HFF-Myc (cell line): ENCODE measurements around the gene SNCAIP.

Source experiments
- DNase-seq: peaks from one replicate; pipeline ENCODE4 v3.0.0-alpha.2; 2011; ENCODE audit warnings: low read depth; ENCODE audit errors: extremely low read depth
- H3K4me3 ChIP-seq: replicated peaks from 2 replicates; pipeline ENCODE4 v1.5.1; 2011; ENCODE audit warnings: low read depth, mild to moderate bottlenecking, control low read depth, low read length
- TF ChIP-seq, protein P1 (sequence below): IDR thresholded peaks from 2 replicates; pipeline ENCODE4 v1.5.1; 2012; ENCODE audit warnings: mild to moderate bottlenecking, low read depth, low read length, control low read depth; ENCODE audit errors: missing control alignments

The SNCAIP gene

GRCh38 chr5:122469384-122469919 lies 157.4 kb downstream of the SNCAIP start:
- no peak for DNase-seq
- H3K4me3 ChIP-seq = no peak overlapping the region
- TF ChIP-seq, protein P1, sequence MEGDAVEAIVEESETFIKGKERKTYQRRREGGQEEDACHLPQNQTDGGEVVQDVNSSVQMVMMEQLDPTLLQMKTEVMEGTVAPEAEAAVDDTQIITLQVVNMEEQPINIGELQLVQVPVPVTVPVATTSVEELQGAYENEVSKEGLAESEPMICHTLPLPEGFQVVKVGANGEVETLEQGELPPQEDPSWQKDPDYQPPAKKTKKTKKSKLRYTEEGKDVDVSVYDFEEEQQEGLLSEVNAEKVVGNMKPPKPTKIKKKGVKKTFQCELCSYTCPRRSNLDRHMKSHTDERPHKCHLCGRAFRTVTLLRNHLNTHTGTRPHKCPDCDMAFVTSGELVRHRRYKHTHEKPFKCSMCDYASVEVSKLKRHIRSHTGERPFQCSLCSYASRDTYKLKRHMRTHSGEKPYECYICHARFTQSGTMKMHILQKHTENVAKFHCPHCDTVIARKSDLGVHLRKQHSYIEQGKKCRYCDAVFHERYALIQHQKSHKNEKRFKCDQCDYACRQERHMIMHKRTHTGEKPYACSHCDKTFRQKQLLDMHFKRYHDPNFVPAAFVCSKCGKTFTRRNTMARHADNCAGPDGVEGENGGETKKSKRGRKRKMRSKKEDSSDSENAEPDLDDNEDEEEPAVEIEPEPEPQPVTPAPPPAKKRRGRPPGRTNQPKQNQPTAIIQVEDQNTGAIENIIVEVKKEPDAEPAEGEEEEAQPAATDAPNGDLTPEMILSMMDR = no peak

GRCh38 chr5:122470365-122470764 lies 158.3 kb downstream of the SNCAIP start:
- TF ChIP-seq, protein P1 = no peak
- H3K4me3 ChIP-seq = no peak overlapping the region
- DNase-seq = no peak

DNA sequence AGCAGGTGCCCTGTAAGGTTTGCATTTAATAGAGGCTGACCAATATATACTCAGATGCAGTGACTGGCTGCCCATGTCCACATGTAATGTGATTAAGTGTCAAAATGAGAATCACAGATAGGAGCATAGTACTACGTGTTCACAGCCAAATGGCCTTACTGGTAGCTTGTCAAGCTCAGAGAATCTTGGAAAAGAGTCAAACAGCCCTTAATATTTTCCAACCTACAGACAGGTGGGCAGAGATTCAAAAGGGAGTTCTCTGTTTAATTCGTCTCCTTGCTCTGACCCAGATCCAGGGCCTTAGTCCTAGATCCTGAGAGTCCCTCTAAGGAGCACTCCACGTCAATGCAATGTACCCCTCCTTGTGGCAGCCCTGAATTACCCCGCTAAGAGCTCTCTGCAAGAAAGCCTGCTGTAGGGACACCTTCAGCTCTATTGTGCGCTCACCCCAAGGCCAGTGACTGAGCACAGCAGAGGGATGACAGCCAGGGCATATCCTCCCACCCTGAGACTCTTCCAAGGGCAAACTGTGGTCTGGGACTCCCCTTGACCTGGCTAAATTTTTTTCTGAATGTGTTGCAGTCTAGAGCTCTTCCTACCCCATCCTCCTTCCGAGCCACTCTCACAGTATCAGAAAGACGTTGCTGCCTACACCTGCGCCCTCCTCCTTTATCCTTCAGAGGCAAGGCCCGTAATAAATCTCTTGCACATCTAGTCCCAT lies 159.2 kb downstream of the SNCAIP start:
- H3K4me3 ChIP-seq = no peak overlapping the region
- TF ChIP-seq, protein P1 = no peak
- DNase-seq = no peak

DNA sequence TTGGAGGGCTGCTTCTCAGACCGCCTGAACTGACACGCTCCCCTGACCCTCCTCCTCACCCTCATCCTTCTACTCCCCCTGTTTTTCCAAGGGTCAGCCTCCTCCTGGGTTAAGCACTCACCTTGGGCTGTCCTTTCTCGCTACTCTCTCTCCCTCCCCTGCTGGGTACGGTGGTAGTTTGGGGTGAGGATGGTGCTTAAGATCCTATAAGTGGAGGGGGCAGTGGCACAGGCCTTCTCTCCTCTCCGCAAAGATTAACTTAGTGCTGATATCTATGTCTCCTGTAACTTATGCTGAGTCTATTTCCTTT lies 159.7 kb downstream of the SNCAIP start:
- TF ChIP-seq, protein P1 = no peak
- no peak overlapping the region for H3K4me3 ChIP-seq
- no peak for DNase-seq

DNA sequence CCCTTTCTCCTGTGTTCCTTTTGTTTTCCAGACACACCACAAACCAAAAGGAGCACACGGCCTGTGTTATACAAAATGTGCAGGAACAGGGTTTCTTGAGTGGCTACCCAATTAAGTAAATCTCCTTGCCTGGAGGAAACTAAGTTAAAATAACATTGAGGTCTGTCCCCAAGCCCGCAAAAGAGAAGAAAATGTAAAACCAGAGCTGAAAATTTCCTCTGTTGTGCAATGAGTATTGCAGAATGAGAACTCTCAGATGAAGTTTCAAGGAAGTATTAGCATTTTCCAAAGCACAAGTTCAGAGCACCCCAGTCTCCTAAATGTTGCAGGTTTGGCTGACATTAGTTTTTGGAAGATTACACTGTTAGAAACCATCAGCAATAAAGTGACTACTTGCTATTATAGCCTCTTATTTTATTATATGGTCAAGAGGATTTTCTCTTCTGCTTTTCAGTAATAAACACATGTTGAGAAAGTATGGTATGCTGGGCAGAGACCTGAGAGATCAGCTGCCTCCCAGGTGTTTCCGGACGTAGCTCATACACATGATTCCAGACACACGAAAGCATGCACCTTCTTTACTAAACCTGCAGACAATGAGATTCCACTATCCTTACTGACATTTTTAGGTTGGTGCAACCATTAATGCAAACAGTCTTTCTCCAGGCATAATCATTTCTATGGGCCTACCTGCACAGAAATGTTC lies 161.3 kb downstream of the SNCAIP start:
- TF ChIP-seq, protein P1 = no peak
- DNase-seq = no peak
- H3K4me3 ChIP-seq = no peak overlapping the region

GRCh38 chr5:122473941-122474340 lies 161.9 kb downstream of the SNCAIP start:
- no peak overlapping the region for H3K4me3 ChIP-seq
- no peak for DNase-seq
- TF ChIP-seq, protein P1 = no peak
